Ureter (tissue), 1 donor: ENCODE data around the gene DOCK2. TPM values are rescaled to one million over a fixed set of nuclear protein-coding genes. Genes with fewer than 3 reads are reported as not detected.

Experiments
- DNase-seq: peaks from one replicate; pipeline ENCODE4 v3.0.0-alpha.2; 2020; ENCODE audit warnings: low spot score
- total RNA-seq: library from RNA; stranded (reverse); gene quantifications from one replicate; pipeline ENCODE4 v1.2.4, GENCODE V29; 2023
- donor health status: DM: yes; HTN: yes; CAD: no.

Gene DOCK2
- total RNA-seq, 1 donor from 2014 or later: 22.4 TPM

- no peak for DNase-seq
Observed at GRCh38 chr5:169904508-169904907, 267.4 kb downstream of the DOCK2 start.

GRCh38 chr5:169905017-169905416 lies 267.9 kb downstream of the DOCK2 start:
- no peak for DNase-seq

GRCh38 chr5:169906745-169907649 lies 269.9 kb downstream of the DOCK2 start:
- no peak for DNase-seq

- no peak for DNase-seq
Observed at GRCh38 chr5:169908864-169909263, 271.8 kb downstream of the DOCK2 start.

- no peak for DNase-seq
Observed at GRCh38 chr5:169909945-169910344, 272.9 kb downstream of the DOCK2 start.

GRCh38 chr5:169910393-169910792 lies 273.3 kb downstream of the DOCK2 start:
- DNase-seq: no peak

- DNase-seq: no peak
Observed at GRCh38 chr5:169911448-169912212, 274.6 kb downstream of the DOCK2 start.

GRCh38 chr5:169913479-169913878 lies 276.4 kb downstream of the DOCK2 start:
- DNase-seq: no peak

GRCh38 chr5:169914766-169915165 lies 277.7 kb downstream of the DOCK2 start:
- DNase-seq: no peak

- DNase-seq: no peak
Observed at GRCh38 chr5:169917500-169917899, 280.4 kb downstream of the DOCK2 start.

GRCh38 chr5:169918228-169918627 lies 281.2 kb downstream of the DOCK2 start:
- no peak for DNase-seq

GRCh38 chr5:169920474-169920873 lies 283.4 kb downstream of the DOCK2 start:
- DNase-seq: no peak

- no peak for DNase-seq
Observed at GRCh38 chr5:169921384-169921783, 284.3 kb downstream of the DOCK2 start.

GRCh38 chr5:169921949-169922348 lies 284.9 kb downstream of the DOCK2 start:
- DNase-seq: no peak

GRCh38 chr5:169922474-169922873 lies 285.4 kb downstream of the DOCK2 start:
- DNase-seq: no peak

- DNase-seq: no peak
Observed at GRCh38 chr5:169923988-169924387, 286.9 kb downstream of the DOCK2 start.

GRCh38 chr5:169933127-169933526 lies 296.1 kb downstream of the DOCK2 start:
- DNase-seq: no peak

- DNase-seq: no peak
Observed at GRCh38 chr5:169933616-169934015, 296.5 kb downstream of the DOCK2 start.

- DNase-seq: no peak
Observed at GRCh38 chr5:169934990-169935389, 297.9 kb downstream of the DOCK2 start.

GRCh38 chr5:169935762-169936161 lies 298.7 kb downstream of the DOCK2 start:
- no peak for DNase-seq

GRCh38 chr5:169938439-169938838 lies 301.4 kb downstream of the DOCK2 start:
- no peak for DNase-seq

- DNase-seq: no peak
Observed at GRCh38 chr5:169939731-169940130, 302.7 kb downstream of the DOCK2 start.

- DNase-seq: no peak
Observed at GRCh38 chr5:169941542-169941941, 304.5 kb downstream of the DOCK2 start.
